ENCODE results near the gene AMY2B.
"Not testable (repeated sequence)": the region's sequence is repeated elsewhere in the genome, so short reads cannot be mapped to it uniquely, and the experiment has no call there.

AMY2B gene

GRCh38 chr1:103571289-103571688 lies at the start of gene AMY2B:
TSS of gene AMY2B (plus strand) at chr1:103571589. CDS start at chr1:103571603, 14 bp downstream.
- H3K27ac ChIP-seq; H3K4me3 ChIP-seq; H3K27me3 ChIP-seq; DNase-seq; H3K9me3 ChIP-seq; H3K4me1 ChIP-seq; intact Hi-C loops (cut with DNase I; ENCODE audit: low total_unique reads): not testable (repeated sequence)
- peaks cover 14 to 28% (median 20%) of the 10 kb centered on the region in 3 donors for H3K36me3 ChIP-seq

- TF ChIP-seq CTCF (IDR thresholded peaks at IDR 0.05), result no peak
- no peak overlapping the region for H3K27ac ChIP-seq
- peaks cover 0 to 20% (median 15%) of the 10 kb centered on the region in 4 donors for H3K4me1 ChIP-seq
- H3K9me3 ChIP-seq, result no peaks in the 10 kb centered on the region
- intact Hi-C loops (cut with DNase I; ENCODE audit: low total_unique reads), result no loop called here
- no peak overlapping the region for H3K4me3 ChIP-seq
- no peak for DNase-seq
- H3K27me3 ChIP-seq, result no peaks in the 10 kb centered on the region
- no peaks in the 10 kb centered on the region for H3K36me3 ChIP-seq
Measured at GRCh38 chr1:103523346-103523745, 48.0 kb upstream of the AMY2B start.

- peaks cover 0 to 37% (median 20%) of the 10 kb centered on the region in 4 donors for H3K4me1 ChIP-seq
- H3K36me3 ChIP-seq, result peaks cover 0 to 10% (median 3%) of the 10 kb centered on the region in 3 donors
- no peak for TF ChIP-seq CTCF (IDR thresholded peaks at IDR 0.05)
- DNase-seq, result no peak
- H3K27me3 ChIP-seq, result no peaks in the 10 kb centered on the region
- peak overlapping the region; percentile 30 to 39 for H3K4me3 ChIP-seq
- intact Hi-C loops (cut with DNase I; ENCODE audit: low total_unique reads), result no loop called here
- H3K27ac ChIP-seq, result peak overlapping the region; percentile 31 to 49
- no peaks in the 10 kb centered on the region for H3K9me3 ChIP-seq
Measured at GRCh38 chr1:103525114-103525606, 46.2 kb upstream of the AMY2B start.

GRCh38 chr1:103525607-103526507 lies 45.5 kb upstream of the AMY2B start, which contains the start of gene RNPC3:
TSS of gene RNPC3 (plus strand) at chr1:103525699. CDS start at chr1:103526071, 372 bp downstream.
- peak within 1 kb of the TSS; percentile 87 to 89 for H3K27ac ChIP-seq
- no peak for TF ChIP-seq CTCF (IDR thresholded peaks at IDR 0.05)
- H3K9me3 ChIP-seq, result no peaks in the 10 kb centered on the region
- peak within 1 kb of the TSS; percentile 69 to 85 for H3K4me3 ChIP-seq
- DNase-seq, result peak; percentile 84 to 93
- no peaks in the 10 kb centered on the region for H3K27me3 ChIP-seq
- H3K4me1 ChIP-seq, result peaks cover 0 to 44% (median 20%) of the 10 kb centered on the region in 4 donors
- intact Hi-C loops (cut with DNase I; ENCODE audit: low total_unique reads), result no loop called here
- H3K36me3 ChIP-seq, result peaks cover 2 to 10% (median 3%) of the 10 kb centered on the region in 3 donors

- Histone ChIP-seq H3K36me3 (peaks cover 3 to 10% (median 5%) of the 10 kb centered on the region in 3 donors), H3K4me3 (peak overlapping the region; percentile 69 to 85), H3K9me3 (no peaks in the 10 kb centered on the region), H3K4me1 (peaks cover 0 to 44% (median 20%) of the 10 kb centered on the region in 4 donors), H3K27ac (no peak overlapping the region), H3K27me3 (no peaks in the 10 kb centered on the region)
- DNase-seq, result no peak
- intact Hi-C loops (cut with DNase I; ENCODE audit: low total_unique reads), result no loop called here
- no peak for TF ChIP-seq CTCF (IDR thresholded peaks at IDR 0.05)
Measured at GRCh38 chr1:103527331-103527730, 44.1 kb upstream of the AMY2B start.

GRCh38 chr1:103529746-103530145 lies 41.6 kb upstream of the AMY2B start:
- Histone ChIP-seq H3K27ac (no peak overlapping the region), H3K9me3 (no peaks in the 10 kb centered on the region), H3K4me1 (peaks cover 0 to 48% (median 20%) of the 10 kb centered on the region in 4 donors), H3K27me3 (no peaks in the 10 kb centered on the region), H3K36me3 (peaks cover 3 to 15% (median 5%) of the 10 kb centered on the region in 3 donors), H3K4me3 (no peak overlapping the region)
- TF ChIP-seq CTCF (IDR thresholded peaks at IDR 0.05), result no peak
- DNase-seq, result no peak
- intact Hi-C loops (cut with DNase I; ENCODE audit: low total_unique reads), result no loop called here
